Forelimb muscle (tissue), 1 donor: ENCODE data around the gene ZDHHC4. TPM values are rescaled to one million over a fixed set of nuclear protein-coding genes. Genes with fewer than 3 reads are reported as not detected.

Experiments used
- DNase-seq: peaks from one replicate; pipeline ENCODE4 v3.0.0-alpha.2; 2013; ENCODE audit warnings: low read depth
- polyA plus RNA-seq: library from polyadenylated mRNA; unstranded; fragments of 120-200 nt; gene quantifications from one replicate; pipeline ENCODE4 v1.2.1, GENCODE V29; 2013; ENCODE audit not compliant: insufficient read length

The ZDHHC4 gene
- polyA plus RNA-seq, 1 donor = 45.1 TPM

GRCh38 chr7:6606866-6607583 is 29.8 kb downstream of the ZDHHC4 start:
- DNase-seq = no peak

GRCh38 chr7:6607651-6608051 is 30.4 kb downstream of the ZDHHC4 start:
- no peak for DNase-seq

GRCh38 chr7:6608081-6608480 is 30.8 kb downstream of the ZDHHC4 start:
- DNase-seq = no peak

GRCh38 chr7:6608794-6609193 is 31.5 kb downstream of the ZDHHC4 start:
- DNase-seq = no peak

GRCh38 chr7:6612819-6613218 is 35.6 kb downstream of the ZDHHC4 start:
- no peak for DNase-seq

GRCh38 chr7:6613706-6614105 is 36.5 kb downstream of the ZDHHC4 start:
- no peak for DNase-seq

GRCh38 chr7:6614953-6615722 is 37.9 kb downstream of the ZDHHC4 start, which contains the start of gene ZNF853:
ZNF853 (plus strand) TSS chr7:6615610; CDS start chr7:6616175, 565 bp downstream.
- no peak for DNase-seq

- no peak for DNase-seq
Measured at GRCh38 chr7:6615723-6616555, 38.7 kb downstream of the ZDHHC4 start.

- no peak for DNase-seq
Measured at GRCh38 chr7:6616854-6617643, 39.8 kb downstream of the ZDHHC4 start.

GRCh38 chr7:6618621-6619020 is 41.4 kb downstream of the ZDHHC4 start:
- DNase-seq = no peak

GRCh38 chr7:6619961-6620360 is 42.7 kb downstream of the ZDHHC4 start:
- no peak for DNase-seq

- no peak for DNase-seq
Measured at GRCh38 chr7:6621195-6622133, 44.2 kb downstream of the ZDHHC4 start.

- DNase-seq = no peak
Measured at GRCh38 chr7:6622134-6622710, 45.0 kb downstream of the ZDHHC4 start.

GRCh38 chr7:6623589-6624245 is 46.5 kb downstream of the ZDHHC4 start:
- no peak for DNase-seq

GRCh38 chr7:6624246-6624611 is 47.0 kb downstream of the ZDHHC4 start:
- no peak for DNase-seq

GRCh38 chr7:6628045-6628444 is 50.8 kb downstream of the ZDHHC4 start:
- no peak for DNase-seq

- no peak for DNase-seq
Measured at GRCh38 chr7:6630007-6630849, 53.0 kb downstream of the ZDHHC4 start.

GRCh38 chr7:6631605-6632004 is 54.4 kb downstream of the ZDHHC4 start:
- no peak for DNase-seq
